Hepatocyte (in vitro differentiated cells): ENCODE data around the gene NCL. TPM values are rescaled to one million over a fixed set of nuclear protein-coding genes. Genes with fewer than 3 reads are reported as not detected.
A peak's percentile ranks its signal among the peaks of the same experiment; 100 is the strongest.

Experiments
- DNase-seq: peaks from one replicate; pipeline ENCODE4 v3.0.0-alpha.2; 2016; ENCODE audit warnings: low spot score
- H2AFZ ChIP-seq: fragments of 200-600 bp; sonication (generic); 2 replicates; pipeline ENCODE4 v1.6.0; 2016; ENCODE audit warnings: antibody characterized with exemption, mild to moderate bottlenecking
- H3K27ac ChIP-seq: fragments of 200-600 bp; sonication (generic); 2 replicates; pipeline ENCODE4 v1.5.1; 2016; ENCODE audit warnings: mild to moderate bottlenecking
- H3K27me3 ChIP-seq: fragments of 200-600 bp; sonication (generic); 2 replicates; pipeline ENCODE4 v1.6.1; 2016
- H3K36me3 ChIP-seq: fragments of 200-600 bp; sonication (generic); replicated peaks from 2 replicates; pipeline ENCODE4 v1.5.1; 2016; ENCODE audit warnings: low read depth; ENCODE audit not compliant: insufficient read depth
- H3K4me1 ChIP-seq: fragments of 200-600 bp; sonication (generic); 2 replicates; pipeline ENCODE4 v1.5.1; 2016; ENCODE audit warnings: mild to moderate bottlenecking, moderate library complexity; ENCODE audit not compliant: insufficient read depth
- H3K4me2 ChIP-seq: fragments of 200-600 bp; sonication (generic); 2 replicates; pipeline ENCODE4 v1.6.0; 2016
- H3K4me3 ChIP-seq: fragments of 200-600 bp; sonication (generic); 2 replicates; pipeline ENCODE4 v1.5.1; 2016; ENCODE audit warnings: mild to moderate bottlenecking
- H3K79me2 ChIP-seq: fragments of 200-600 bp; sonication (generic); 2 replicates; pipeline ENCODE4 v1.6.0; 2017; ENCODE audit warnings: mild to moderate bottlenecking
- H3K9me2 ChIP-seq: fragments of 200-600 bp; sonication (generic); replicated peaks from 2 replicates; pipeline ENCODE4 v1.6.0; 2017; ENCODE audit warnings: mild to moderate bottlenecking; ENCODE audit not compliant: insufficient read depth
- H3K9me3 ChIP-seq: fragments of 200-600 bp; sonication (generic); 2 replicates; pipeline ENCODE4 v1.5.1; 2016; ENCODE audit warnings: low read depth, mild to moderate bottlenecking
- H4K20me1 ChIP-seq: fragments of 200-600 bp; sonication (generic); 2 replicates; pipeline ENCODE4 v1.6.0; 2016; ENCODE audit warnings: mild to moderate bottlenecking; ENCODE audit not compliant: insufficient read depth, poor library complexity, severe bottlenecking
- CTCF ChIP-seq: fragments of 200-600 bp; sonication (generic); IDR thresholded peaks from 2 replicates; pipeline ENCODE4 v1.5.1; 2016; ENCODE audit warnings: antibody characterized with exemption, mild to moderate bottlenecking; ENCODE audit not compliant: poor library complexity
- EZH2 ChIP-seq: fragments of 200-600 bp; sonication (generic); IDR thresholded peaks from 2 replicates; pipeline ENCODE4 v1.6.1; 2016; ENCODE audit warnings: antibody characterized with exemption, mild to moderate bottlenecking, borderline replicate concordance
- EZH2phosphoT487 ChIP-seq: fragments of 200-600 bp; sonication (generic); IDR thresholded peaks from one replicate; pipeline ENCODE4 v1.6.1; 2018; ENCODE audit warnings: antibody characterized with exemption, mild to moderate bottlenecking, low read depth, moderate library complexity; ENCODE audit not compliant: unreplicated experiment, severe bottlenecking
- WGBS: methylation state at CpG from one replicate; pipeline ENCODE4 v1.1.6; 2016; ENCODE audit warnings: low lambda C conversion rate; ENCODE audit errors: missing lambda C conversion rate; 5-methylcytosine and 5-hydroxymethylcytosine counted together
- polyA plus RNA-seq: library from polyadenylated mRNA; unstranded; fragments of >200 nt; fragmentation: Nextera tagmentation; extraction: Ambion mirVana; gene quantifications from 2 replicates; pipeline ENCODE4 v1.2.1, GENCODE V29; 2016
- total RNA-seq: library from RNA; depleted of rRNA; stranded (reverse); fragments of >200 nt; gene quantifications from 2 replicates; pipeline ENCODE4 v1.2.3, GENCODE V29; 2014

The NCL gene
- total and polyA plus RNA-seq, 2 experiments from 2014 or later, result 137 to 349 TPM

- no peak for DNase-seq
- Histone ChIP-seq H3K4me3 (no peak overlapping the region), H3K27ac (no peak overlapping the region), H4K20me1 (no peaks in the 10 kb centered on the region), H3K9me2 (no peaks in the 10 kb centered on the region), H3K27me3 (no peaks in the 10 kb centered on the region), H2AFZ (no peak overlapping the region), H3K79me2 (no peaks in the 10 kb centered on the region), H3K4me1 (no peaks in the 10 kb centered on the region), H3K9me3 (no peaks in the 10 kb centered on the region), H3K4me2 (no peak overlapping the region), H3K36me3 (no peaks in the 10 kb centered on the region)
- WGBS, result 93% methylated on average over 6 of the region's 6 CpGs
- no peak for TF ChIP-seq EZH2phosphoT487
These were observed 22.7 kb upstream of the NCL start for GRCh38 chr2:231486851-231487596.

- Histone ChIP-seq H3K4me1 (no peaks in the 10 kb centered on the region), H2AFZ (no peak overlapping the region), H3K27me3 (no peaks in the 10 kb centered on the region), H3K4me3 (no peak overlapping the region), H4K20me1 (no peaks in the 10 kb centered on the region), H3K4me2 (no peak overlapping the region), H3K27ac (no peak overlapping the region), H3K9me3 (no peaks in the 10 kb centered on the region), H3K9me2 (no peaks in the 10 kb centered on the region), H3K36me3 (no peaks in the 10 kb centered on the region), H3K79me2 (no peaks in the 10 kb centered on the region)
- DNase-seq, result no peak
- 96% methylated on average over 38 of the region's 65 CpGs for WGBS
- no peak for TF ChIP-seq EZH2phosphoT487
- TF ChIP-seq EZH2, result no peak
- no peak for TF ChIP-seq CTCF
These were observed 19.4 kb upstream of the NCL start for GRCh38 chr2:231483398-231484329.

GRCh38 chr2:231482806-231483391 lies 18.6 kb upstream of the NCL start:
- 55% methylated on average over 35 of the region's 36 CpGs for WGBS
- H3K4me2 ChIP-seq, result peak overlapping the region; percentile 66
- H2AFZ ChIP-seq, result peak overlapping the region; percentile 74

More at GRCh38 chr2:231482806-231483391, 18.6 kb upstream of the NCL start:
- Histone ChIP-seq H3K9me2 (no peaks in the 10 kb centered on the region), H3K36me3 (no peaks in the 10 kb centered on the region), H3K4me1 (no peaks in the 10 kb centered on the region), H3K27me3 (no peaks in the 10 kb centered on the region), H3K27ac (no peak overlapping the region), H4K20me1 (no peaks in the 10 kb centered on the region), H3K4me3 (no peak overlapping the region), H3K79me2 (no peaks in the 10 kb centered on the region), H3K9me3 (no peaks in the 10 kb centered on the region)
- peak; percentile 79 for DNase-seq
- TF ChIP-seq CTCF, result peak; percentile 84
- no peak for TF ChIP-seq EZH2phosphoT487
